CD14-positive monocyte (primary cell): ENCODE results near the gene CTBS. TPM values are rescaled to one million over a fixed set of nuclear protein-coding genes. Genes with fewer than 3 reads are reported as not detected.

Experiments used
- DNase-seq, 3 donors: peaks; one replicate each; pipeline ENCODE4 v3.0.0-alpha.2; 2011 to 2022
- H2AFZ ChIP-seq: 2 replicates; pipeline ENCODE4 v1.6.0; 2012; ENCODE audit warnings: mild to moderate bottlenecking, low read depth, low read length, inconsistent platforms; ENCODE audit not compliant: insufficient read depth, poor library complexity, severe bottlenecking
- H3K27ac ChIP-seq, 2 donors: 1 replicate in 1 of 2; 2 replicates in 1 of 2; pipeline ENCODE4 v1.5.1; 2012 to 2013; ENCODE audit warnings: low read length in 2 of 2, control low read depth in 1 of 2, inconsistent platforms in 1 of 2, low read depth in 1 of 2, mild to moderate bottlenecking in 1 of 2
- H3K27me3 ChIP-seq, 2 donors: one replicate each; pipeline versions ENCODE4 v1.6.0 to v1.6.1; 2011 to 2013; ENCODE audit warnings: low read length in 2 of 2; ENCODE audit not compliant: control insufficient read depth in 2 of 2, insufficient read depth in 2 of 2
- H3K36me3 ChIP-seq, 2 donors: replicated peaks in 1 of 2; 1 replicate in 1 of 2; 2 replicates in 1 of 2; pipeline versions ENCODE4 v1.5.1 to v1.6.1; 2012 to 2013; ENCODE audit warnings: low read length in 2 of 2, control low read depth in 1 of 2, inconsistent platforms in 1 of 2, mild to moderate bottlenecking in 1 of 2; ENCODE audit not compliant: insufficient read depth in 2 of 2, control insufficient read depth in 1 of 2
- H3K4me1 ChIP-seq, 2 donors: 1 replicate in 1 of 2; 2 replicates in 1 of 2; pipeline versions ENCODE4 v1.5.1 to v1.6.1; 2012 to 2013; ENCODE audit warnings: low read length in 2 of 2, control low read depth in 1 of 2, inconsistent platforms in 1 of 2, mild to moderate bottlenecking in 1 of 2, moderate library complexity in 1 of 2; ENCODE audit not compliant: insufficient read depth in 2 of 2, control insufficient read depth in 1 of 2
- H3K4me2 ChIP-seq: replicated peaks from 2 replicates; pipeline ENCODE3; 2012; ENCODE audit warnings: low read length, moderate library complexity, mild to moderate bottlenecking; ENCODE audit not compliant: poor library complexity, severe bottlenecking; ENCODE audit errors: extremely low read depth
- H3K4me3 ChIP-seq, 3 experiments: fragments of 200-600 bp in 1 of 3; sonication (generic) in 1 of 3; replicated peaks in 1 of 3; 1 replicate in 2 of 3; 2 replicates in 1 of 3; pipeline ENCODE4 v1.5.1; 2011 to 2013; ENCODE audit warnings: low read length in 3 of 3, mild to moderate bottlenecking in 3 of 3, control low read depth in 2 of 3, low read depth in 2 of 3, inconsistent platforms in 1 of 3, moderate library complexity in 1 of 3
- H3K79me2 ChIP-seq: 2 replicates; pipeline ENCODE4 v1.6.0; 2012; ENCODE audit warnings: mild to moderate bottlenecking, control low read depth, inconsistent platforms, low read length, moderate library complexity; ENCODE audit not compliant: insufficient read depth
- H3K9ac ChIP-seq: 2 replicates; pipeline ENCODE4 v1.6.0; 2017; ENCODE audit warnings: low read length, mild to moderate bottlenecking; ENCODE audit not compliant: insufficient read depth, poor library complexity, severe bottlenecking
- H3K9me3 ChIP-seq, 2 donors: replicated peaks in 1 of 2; 1 replicate in 1 of 2; 2 replicates in 1 of 2; pipeline versions ENCODE4 v1.5.1 to v1.6.1; 2012 to 2013; ENCODE audit warnings: low read length in 2 of 2, control low read depth in 1 of 2; ENCODE audit not compliant: control insufficient read depth in 1 of 2, insufficient read depth in 1 of 2
- H4K20me1 ChIP-seq: 2 replicates; pipeline ENCODE4 v1.6.0; 2012; ENCODE audit warnings: mild to moderate bottlenecking, low read length, control low read depth, moderate library complexity; ENCODE audit not compliant: insufficient read depth
- H3K27ac Mint-ChIP-seq, 7 donors: one replicate each; pipeline ENCODE4 v1.8.0; 2020; ENCODE audit warnings: mild to moderate bottlenecking in 7 of 7, mixed read lengths in 7 of 7, moderate library complexity in 6 of 7, inconsistent platforms in 2 of 7
- H3K27me3 Mint-ChIP-seq, 3 donors: one replicate each; pipeline ENCODE4 v1.8.0; 2021 to 2022; ENCODE audit warnings: low read depth in 3 of 3, mild to moderate bottlenecking in 3 of 3, mixed read lengths in 3 of 3, moderate library complexity in 3 of 3, inconsistent platforms in 1 of 3
- H3K36me3 Mint-ChIP-seq, 2 donors: one replicate each; pipeline ENCODE4 v1.8.0; 2020; ENCODE audit warnings: mixed read lengths in 2 of 2, inconsistent platforms in 1 of 2, mild to moderate bottlenecking in 1 of 2
- H3K4me1 Mint-ChIP-seq: one replicate; pipeline ENCODE4 v1.8.0; 2020; ENCODE audit warnings: mild to moderate bottlenecking, mixed read lengths
- H3K4me3 Mint-ChIP-seq, 2 donors: one replicate each; pipeline ENCODE4 v1.8.0; 2020; ENCODE audit warnings: mild to moderate bottlenecking in 2 of 2, mixed read lengths in 2 of 2, moderate library complexity in 1 of 2
- H3K9me3 Mint-ChIP-seq, 7 donors: one replicate each; pipeline ENCODE4 v1.8.0; 2020 to 2022; ENCODE audit warnings: mixed read lengths in 7 of 7, mild to moderate bottlenecking in 6 of 7, moderate library complexity in 6 of 7, inconsistent platforms in 2 of 7
- WGBS: methylation state at CpG from one replicate; pipeline ENCODE4 v1.1.5; 2013; ENCODE audit warnings: missing lambda C conversion rate; ENCODE audit not compliant: insufficient coverage; 5-methylcytosine and 5-hydroxymethylcytosine counted together
- intact Hi-C, 2 donors: fragments of 100-400 bp; cut with micrococcal nuclease; formaldehyde crosslinking; loops; one replicate each; pipeline versions ENCODE4 v1.15.0 to v1.15.1; 2023
- polyA plus RNA-seq, 3 donors: library from polyadenylated mRNA; depleted of rRNA in 1 of 3; unstranded in 2 of 3; stranded (reverse) in 1 of 3; fragments of 300-500 nt in 2 of 3; fragments of >200 nt in 1 of 3; fragmentation: Illumina TruSeq in 2 of 3; gene quantifications; 1 replicate in 2 of 3; 2 replicates in 1 of 3; pipeline ENCODE4 v1.2.3, GENCODE V29; 2012 to 2021
- TF ChIP-seq, protein P1 (sequence below): fragments of 200-600 bp; IDR thresholded peaks from one replicate; pipeline ENCODE4 v1.8.0; 2022; ENCODE audit warnings: antibody characterized with exemption, mild to moderate bottlenecking

The CTBS gene
- polyA plus RNA-seq, 3 donors, result 29.2 to 62.2 (median 44.8) TPM

DNA sequence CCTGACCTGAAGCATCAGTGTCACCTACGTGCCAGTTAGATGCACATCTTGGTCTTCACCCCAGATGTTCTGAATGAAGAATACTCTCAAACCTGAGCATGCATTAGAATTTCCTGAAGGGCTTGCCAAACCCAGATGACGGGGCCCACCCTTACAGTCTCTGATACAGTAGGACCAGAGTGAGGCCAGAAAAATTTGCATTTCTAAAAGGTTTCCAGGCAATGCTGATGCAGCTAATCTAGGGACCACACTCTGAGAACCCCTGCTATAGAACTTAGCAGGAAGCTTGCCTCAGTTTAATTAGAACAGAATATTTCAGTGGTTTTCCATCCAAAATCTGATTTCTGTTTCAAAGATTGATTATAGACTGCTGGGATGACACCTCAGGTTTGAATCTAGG lies 9.9 kb upstream of the CTBS start:
- Histone ChIP-seq H3K4me3 (no peak overlapping the region), H3K27me3 (no peaks in the 10 kb centered on the region), H4K20me1 (no peaks in the 10 kb centered on the region), H3K4me1 (no peaks in the 10 kb centered on the region), H3K9ac (no peak overlapping the region), H3K9me3 (peaks cover 0 to 8% of the 10 kb centered on the region in 2 donors), H3K79me2 (no peaks in the 10 kb centered on the region), H3K27ac (no peak overlapping the region), H2AFZ (no peak overlapping the region), H3K4me2 (no peak overlapping the region), H3K36me3 (no peaks in the 10 kb centered on the region)
- WGBS, result 100% methylated on average over 2 of the region's 2 CpGs
- Mint-ChIP-seq H3K27ac (no peak overlapping the region), H3K27me3 (no peaks in the 10 kb centered on the region), H3K9me3 (peaks cover 0 to 19% (median 5%) of the 10 kb centered on the region in 7 donors), H3K4me3 (no peak overlapping the region), H3K4me1 (no peaks in the 10 kb centered on the region), H3K36me3 (peaks cover 17 to 21% of the 10 kb centered on the region in 2 donors)
- intact Hi-C loops, result no loop called here
- TF ChIP-seq, protein P1, sequence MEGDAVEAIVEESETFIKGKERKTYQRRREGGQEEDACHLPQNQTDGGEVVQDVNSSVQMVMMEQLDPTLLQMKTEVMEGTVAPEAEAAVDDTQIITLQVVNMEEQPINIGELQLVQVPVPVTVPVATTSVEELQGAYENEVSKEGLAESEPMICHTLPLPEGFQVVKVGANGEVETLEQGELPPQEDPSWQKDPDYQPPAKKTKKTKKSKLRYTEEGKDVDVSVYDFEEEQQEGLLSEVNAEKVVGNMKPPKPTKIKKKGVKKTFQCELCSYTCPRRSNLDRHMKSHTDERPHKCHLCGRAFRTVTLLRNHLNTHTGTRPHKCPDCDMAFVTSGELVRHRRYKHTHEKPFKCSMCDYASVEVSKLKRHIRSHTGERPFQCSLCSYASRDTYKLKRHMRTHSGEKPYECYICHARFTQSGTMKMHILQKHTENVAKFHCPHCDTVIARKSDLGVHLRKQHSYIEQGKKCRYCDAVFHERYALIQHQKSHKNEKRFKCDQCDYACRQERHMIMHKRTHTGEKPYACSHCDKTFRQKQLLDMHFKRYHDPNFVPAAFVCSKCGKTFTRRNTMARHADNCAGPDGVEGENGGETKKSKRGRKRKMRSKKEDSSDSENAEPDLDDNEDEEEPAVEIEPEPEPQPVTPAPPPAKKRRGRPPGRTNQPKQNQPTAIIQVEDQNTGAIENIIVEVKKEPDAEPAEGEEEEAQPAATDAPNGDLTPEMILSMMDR, result no peak
- DNase-seq, result no peak

DNA sequence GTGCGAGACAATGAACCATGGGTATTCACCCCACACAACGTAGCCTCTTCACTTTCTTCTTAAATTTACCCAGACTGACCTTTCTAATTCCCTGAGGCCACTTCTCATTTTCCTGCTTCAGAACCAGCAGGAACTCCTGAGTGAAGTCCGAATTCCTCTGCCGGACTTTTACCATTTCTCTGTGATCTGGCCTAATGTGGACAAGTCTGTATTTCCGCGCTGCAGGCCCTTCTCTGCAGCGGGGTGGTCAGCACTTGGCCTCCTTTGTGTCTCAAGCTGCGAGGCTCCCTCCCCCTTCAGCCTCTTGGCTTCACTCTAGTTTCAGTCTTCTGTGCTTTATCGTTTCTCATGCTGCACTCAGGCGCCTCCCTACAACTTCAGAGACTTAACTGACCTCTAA lies 9.4 kb upstream of the CTBS start:
- Histone ChIP-seq H3K9me3 (peaks cover 0 to 8% of the 10 kb centered on the region in 2 donors), H3K27ac (no peak overlapping the region), H4K20me1 (no peaks in the 10 kb centered on the region), H3K79me2 (no peaks in the 10 kb centered on the region), H3K4me1 (no peaks in the 10 kb centered on the region), H2AFZ (no peak overlapping the region), H3K4me3 (no peak overlapping the region), H3K36me3 (no peaks in the 10 kb centered on the region), H3K9ac (no peak overlapping the region), H3K27me3 (no peaks in the 10 kb centered on the region), H3K4me2 (no peak overlapping the region)
- peaks cover 19 to 23% of the 10 kb centered on the region in 2 donors for H3K36me3 Mint-ChIP-seq
- H3K27ac Mint-ChIP-seq, result peak overlapping the region in 1 of 7 donors; percentile 9
- peaks cover 0 to 19% (median 5%) of the 10 kb centered on the region in 7 donors for H3K9me3 Mint-ChIP-seq
- no peak for DNase-seq
- H3K4me1 Mint-ChIP-seq, result no peaks in the 10 kb centered on the region
- TF ChIP-seq, protein P1, result no peak
- WGBS, result 97% methylated on average over 10 of the region's 10 CpGs
- intact Hi-C loops, result no loop called here
- H3K27me3 Mint-ChIP-seq, result no peaks in the 10 kb centered on the region
- H3K4me3 Mint-ChIP-seq, result no peak overlapping the region
